PFSK-1 (cell line): ENCODE data around the gene RPS6KC1.

Source experiments
- FOXP2 ChIP-seq: optimal IDR thresholded peaks from 2 replicates; pipeline ENCODE3; 2011; ENCODE audit warnings: borderline replicate concordance, control low read depth, inconsistent platforms; ENCODE audit not compliant: insufficient read depth; ENCODE audit errors: extremely low read length, extremely low read depth
- POLR2AphosphoS5 ChIP-seq: IDR thresholded peaks from 2 replicates; pipeline ENCODE4 v1.6.1; 2012; ENCODE audit warnings: low read depth, mild to moderate bottlenecking, control low read depth, low read length, moderate library complexity
- SIN3A ChIP-seq: IDR thresholded peaks from 2 replicates; pipeline ENCODE4 v1.6.1; 2012; ENCODE audit warnings: mild to moderate bottlenecking, low read length, moderate library complexity, borderline replicate concordance; ENCODE audit not compliant: insufficient read depth
- TAF1 ChIP-seq: IDR thresholded peaks from 2 replicates; pipeline ENCODE4 v1.6.1; 2012; ENCODE audit warnings: low read length, control low read depth, borderline replicate concordance; ENCODE audit not compliant: insufficient read depth
- TF ChIP-seq, protein P1 (sequence below), 2 experiments: IDR thresholded peaks; 2 replicates each; pipeline versions ENCODE4 v1.6.1 to v1.8.0; 2011 to 2012; ENCODE audit warnings: low read depth in 2 of 2, low read length in 2 of 2, control low read depth in 1 of 2, inconsistent platforms in 1 of 2, mild to moderate bottlenecking in 1 of 2, moderate library complexity in 1 of 2; ENCODE audit not compliant: insufficient read depth in 1 of 2

Gene RPS6KC1

GRCh38 chr1:213107613-213108012 is 56.6 kb downstream of the RPS6KC1 start:
- TF ChIP-seq FOXP2 (no peak), SIN3A (no peak), TAF1 (no peak), POLR2AphosphoS5 (no peak)
- TF ChIP-seq, protein P1, sequence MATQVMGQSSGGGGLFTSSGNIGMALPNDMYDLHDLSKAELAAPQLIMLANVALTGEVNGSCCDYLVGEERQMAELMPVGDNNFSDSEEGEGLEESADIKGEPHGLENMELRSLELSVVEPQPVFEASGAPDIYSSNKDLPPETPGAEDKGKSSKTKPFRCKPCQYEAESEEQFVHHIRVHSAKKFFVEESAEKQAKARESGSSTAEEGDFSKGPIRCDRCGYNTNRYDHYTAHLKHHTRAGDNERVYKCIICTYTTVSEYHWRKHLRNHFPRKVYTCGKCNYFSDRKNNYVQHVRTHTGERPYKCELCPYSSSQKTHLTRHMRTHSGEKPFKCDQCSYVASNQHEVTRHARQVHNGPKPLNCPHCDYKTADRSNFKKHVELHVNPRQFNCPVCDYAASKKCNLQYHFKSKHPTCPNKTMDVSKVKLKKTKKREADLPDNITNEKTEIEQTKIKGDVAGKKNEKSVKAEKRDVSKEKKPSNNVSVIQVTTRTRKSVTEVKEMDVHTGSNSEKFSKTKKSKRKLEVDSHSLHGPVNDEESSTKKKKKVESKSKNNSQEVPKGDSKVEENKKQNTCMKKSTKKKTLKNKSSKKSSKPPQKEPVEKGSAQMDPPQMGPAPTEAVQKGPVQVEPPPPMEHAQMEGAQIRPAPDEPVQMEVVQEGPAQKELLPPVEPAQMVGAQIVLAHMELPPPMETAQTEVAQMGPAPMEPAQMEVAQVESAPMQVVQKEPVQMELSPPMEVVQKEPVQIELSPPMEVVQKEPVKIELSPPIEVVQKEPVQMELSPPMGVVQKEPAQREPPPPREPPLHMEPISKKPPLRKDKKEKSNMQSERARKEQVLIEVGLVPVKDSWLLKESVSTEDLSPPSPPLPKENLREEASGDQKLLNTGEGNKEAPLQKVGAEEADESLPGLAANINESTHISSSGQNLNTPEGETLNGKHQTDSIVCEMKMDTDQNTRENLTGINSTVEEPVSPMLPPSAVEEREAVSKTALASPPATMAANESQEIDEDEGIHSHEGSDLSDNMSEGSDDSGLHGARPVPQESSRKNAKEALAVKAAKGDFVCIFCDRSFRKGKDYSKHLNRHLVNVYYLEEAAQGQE (IDR thresholded peaks at IDR 0.05; ENCODE audit: insufficient read depth in 1 of 2, low read depth in 2 of 2, low read length in 2 of 2) = no peak

- TF ChIP-seq SIN3A = no peak
- no peak for TF ChIP-seq TAF1
- no peak for TF ChIP-seq FOXP2
Observed at GRCh38 chr1:213110349-213111300, 59.6 kb downstream of the RPS6KC1 start.

DNA sequence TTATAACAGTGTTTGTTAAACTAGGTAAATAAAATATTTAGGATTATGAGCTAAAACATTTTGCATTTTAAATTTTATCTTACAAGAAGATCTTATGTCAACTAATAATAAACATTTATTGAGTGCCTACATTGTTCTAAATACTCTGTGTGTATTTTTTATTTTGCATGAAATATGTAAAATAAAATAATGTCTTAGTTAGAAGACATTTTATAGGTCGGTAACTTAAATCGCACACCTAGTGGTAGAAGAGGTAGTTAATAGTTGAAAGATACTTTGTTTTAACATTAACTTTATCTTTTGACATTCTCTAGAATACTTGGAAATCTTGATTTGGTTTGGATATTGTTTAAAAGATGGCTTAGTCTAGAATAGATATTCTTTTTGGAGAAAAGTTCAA is 60.5 kb downstream of the RPS6KC1 start:
- TF ChIP-seq FOXP2 = no peak
- TF ChIP-seq TAF1 = no peak
- TF ChIP-seq, protein P1 (IDR thresholded peaks at IDR 0.05; ENCODE audit: insufficient read depth in 1 of 2, low read depth in 2 of 2, low read length in 2 of 2) = no peak
- no peak for TF ChIP-seq SIN3A
- no peak for TF ChIP-seq POLR2AphosphoS5

DNA sequence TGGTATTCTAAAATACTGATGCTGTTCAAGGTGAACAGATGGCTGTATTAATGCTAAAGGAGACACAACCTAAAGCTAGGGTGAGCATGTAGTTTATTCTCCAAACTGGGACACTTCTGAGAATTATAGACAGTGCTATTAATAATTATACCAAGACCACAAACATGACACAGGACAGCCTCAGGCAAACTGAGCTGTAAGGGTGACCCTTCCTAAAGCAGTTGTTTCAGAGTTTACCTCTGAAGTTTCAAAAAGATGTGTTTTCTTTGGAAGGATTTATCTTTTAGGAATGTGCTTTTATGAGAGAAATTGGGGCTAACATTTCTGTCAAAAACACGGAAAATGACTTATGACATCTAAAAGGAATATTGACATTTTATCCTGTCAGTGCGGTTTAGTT is 68.8 kb downstream of the RPS6KC1 start:
- TF ChIP-seq FOXP2 = no peak
- TF ChIP-seq SIN3A = no peak
- TF ChIP-seq, protein P1 (IDR thresholded peaks at IDR 0.05; ENCODE audit: insufficient read depth in 1 of 2, low read depth in 2 of 2, low read length in 2 of 2) = no peak
- TF ChIP-seq POLR2AphosphoS5 = no peak
- TF ChIP-seq TAF1 = no peak

GRCh38 chr1:213120386-213120785 is 69.3 kb downstream of the RPS6KC1 start:
- TF ChIP-seq, protein P1 (IDR thresholded peaks at IDR 0.05; ENCODE audit: insufficient read depth in 1 of 2, low read depth in 2 of 2, low read length in 2 of 2) = no peak
- TF ChIP-seq SIN3A (no peak), POLR2AphosphoS5 (no peak), FOXP2 (no peak), TAF1 (no peak)
